Measurements from ENCODE around the gene RRAD.

RRAD gene

GRCh38 chr16:66878067-66878466 is 47.3 kb downstream of the RRAD start:
- peak; percentile 88 for DNase-seq
- H3K36me3 ChIP-seq (ENCODE audit: insufficient read depth, low read length), result peaks cover 15% of the 10 kb centered on the region; the same call in 1 of the 2 replicates
- H3K9me3 ChIP-seq (ENCODE audit: insufficient read depth, low read length, severe bottlenecking), result no peaks in the 10 kb centered on the region
- peaks cover 30% of the 10 kb centered on the region for H3K79me2 ChIP-seq (ENCODE audit: insufficient read depth, low read length)
- H4K20me1 ChIP-seq (ENCODE audit: insufficient read depth, low read length), result peaks cover 14% of the 10 kb centered on the region; the same call in 1 of the 2 replicates
- peak overlapping the region; percentile 31; the same call in 1 of the 2 replicates for H2AFZ ChIP-seq (ENCODE audit: low read depth, low read length)
- peak overlapping the region; percentile 54 for H3K4me2 ChIP-seq (ENCODE audit: insufficient read depth, low read length)
- H3K27me3 ChIP-seq (ENCODE audit: insufficient read depth, low read length, poor library complexity), result no peaks in the 10 kb centered on the region
- peak overlapping the region; percentile 97 for H3K27ac ChIP-seq (ENCODE audit: low read length)
- H3K4me1 ChIP-seq (ENCODE audit: insufficient read depth, low read length), result peaks cover 74% of the 10 kb centered on the region
- TF ChIP-seq CTCF (IDR thresholded peaks at IDR 0.05; ENCODE audit: borderline replicate concordance, extremely low read depth, low read length, poor library complexity, severe bottlenecking) (peak; percentile 27), EZH2 (IDR thresholded peaks at IDR 0.05; ENCODE audit: borderline replicate concordance, low read depth, low read length, severe bottlenecking) (no peak)
- ATAC-seq (ENCODE audit: insufficient read depth, low read depth), result peak; percentile 61
- peak overlapping the region; percentile 54 for H3K9ac ChIP-seq (ENCODE audit: low read depth, low read length)
- H3K4me3 ChIP-seq (ENCODE audit: low read depth in 1 of 2, low read length in 2 of 2), result peak overlapping the region in 1 of 2 experiments; percentile 5; a peak in 1 of 4 replicates

GRCh38 chr16:66874079-66874775 is 51.1 kb downstream of the RRAD start:
- Histone ChIP-seq H3K9ac (ENCODE audit: low read depth, low read length) (peak overlapping the region; percentile 3; the same call in 1 of the 2 replicates), H4K20me1 (ENCODE audit: insufficient read depth, low read length) (no peaks in the 10 kb centered on the region), H3K79me2 (ENCODE audit: insufficient read depth, low read length) (no peaks in the 10 kb centered on the region), H3K4me1 (ENCODE audit: insufficient read depth, low read length) (peaks cover 56% of the 10 kb centered on the region), H3K36me3 (ENCODE audit: insufficient read depth, low read length) (no peaks in the 10 kb centered on the region), H3K27ac (ENCODE audit: low read length) (peak overlapping the region; percentile 82), H3K4me2 (ENCODE audit: insufficient read depth, low read length) (no peak overlapping the region), H2AFZ (ENCODE audit: low read depth, low read length) (no peak overlapping the region), H3K9me3 (ENCODE audit: insufficient read depth, low read length, severe bottlenecking) (no peaks in the 10 kb centered on the region), H3K27me3 (ENCODE audit: insufficient read depth, low read length, poor library complexity) (no peaks in the 10 kb centered on the region), H3K4me3 (ENCODE audit: low read depth in 1 of 2, low read length in 2 of 2) (no peak overlapping the region)
- ATAC-seq (ENCODE audit: insufficient read depth, low read depth) (no peak), DNase-seq (no peak)
- TF ChIP-seq EZH2 (IDR thresholded peaks at IDR 0.05; ENCODE audit: borderline replicate concordance, low read depth, low read length, severe bottlenecking) (no peak), CTCF (IDR thresholded peaks at IDR 0.05; ENCODE audit: borderline replicate concordance, extremely low read depth, low read length, poor library complexity, severe bottlenecking) (no peak)

GRCh38 chr16:66873685-66874055 is 51.7 kb downstream of the RRAD start:
- ATAC-seq (ENCODE audit: insufficient read depth, low read depth) (no peak), DNase-seq (no peak)
- H3K4me2 ChIP-seq (ENCODE audit: insufficient read depth, low read length), result peak overlapping the region; percentile 70; the same call in 1 of the 2 replicates

More at GRCh38 chr16:66873685-66874055, 51.7 kb downstream of the RRAD start:
- Histone ChIP-seq H2AFZ (ENCODE audit: low read depth, low read length) (no peak overlapping the region), H3K9ac (ENCODE audit: low read depth, low read length) (no peak overlapping the region), H3K9me3 (ENCODE audit: insufficient read depth, low read length, severe bottlenecking) (no peaks in the 10 kb centered on the region), H3K36me3 (ENCODE audit: insufficient read depth, low read length) (no peaks in the 10 kb centered on the region), H3K4me3 (ENCODE audit: low read depth in 1 of 2, low read length in 2 of 2) (no peak overlapping the region), H3K27me3 (ENCODE audit: insufficient read depth, low read length, poor library complexity) (no peaks in the 10 kb centered on the region), H3K27ac (ENCODE audit: low read length) (peak overlapping the region; percentile 82), H4K20me1 (ENCODE audit: insufficient read depth, low read length) (no peaks in the 10 kb centered on the region), H3K79me2 (ENCODE audit: insufficient read depth, low read length) (no peaks in the 10 kb centered on the region), H3K4me1 (ENCODE audit: insufficient read depth, low read length) (peaks cover 51% of the 10 kb centered on the region)
- no peak for TF ChIP-seq EZH2 (IDR thresholded peaks at IDR 0.05; ENCODE audit: borderline replicate concordance, low read depth, low read length, severe bottlenecking)
- TF ChIP-seq CTCF (IDR thresholded peaks at IDR 0.05; ENCODE audit: borderline replicate concordance, extremely low read depth, low read length, poor library complexity, severe bottlenecking), result no peak
